GM19324 (cell line): ENCODE measurements around the gene ARHGEF2.

Experiments
- ATAC-seq: cut with Tn5 transposase; IDR thresholded peaks from one replicate; pipeline ENCODE4 v1.9.1; 2021; ENCODE audit warnings: mild to moderate bottlenecking, moderate library complexity; ENCODE audit not compliant: unreplicated experiment, low FRiP score

Gene ARHGEF2

GRCh38 chr1:155913969-155914757, 64.2 kb downstream of the ARHGEF2 start:
- no peak for ATAC-seq

DNA sequence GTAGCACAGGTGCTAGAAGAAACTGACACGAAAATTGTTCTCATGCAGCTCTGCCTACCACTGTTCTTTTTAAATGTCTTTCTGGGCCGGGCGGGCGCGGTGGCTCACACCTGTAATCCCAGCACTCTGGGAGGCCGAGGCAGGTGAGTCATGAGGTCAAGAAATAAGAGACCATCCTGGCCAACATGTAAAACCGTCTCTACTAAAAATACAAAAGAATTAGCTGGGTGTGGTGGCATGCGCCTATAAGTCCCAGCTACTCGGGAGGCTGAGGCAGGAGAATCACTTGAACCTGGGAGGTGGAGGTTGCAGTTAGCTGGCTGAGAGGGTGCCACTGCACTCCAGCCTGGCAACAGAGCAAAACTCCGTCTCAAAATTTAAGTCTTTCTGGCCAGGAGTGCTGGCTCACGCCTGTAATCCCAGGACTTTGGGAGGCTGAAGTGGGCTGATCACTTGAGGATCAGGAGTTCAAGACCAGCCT, 66.3 kb downstream of the ARHGEF2 start:
- ATAC-seq, result no peak

- ATAC-seq, result peak; percentile 80
These were observed 66.9 kb downstream of the ARHGEF2 start, which contains the start of gene RIT1 for GRCh38 chr1:155911156-155912055. Gene RIT1 (minus strand): TSS chr1:155911349. CDS start chr1:155910761, 588 bp downstream.

- no peak for ATAC-seq
These were observed 67.7 kb downstream of the ARHGEF2 start for GRCh38 chr1:155910621-155911121.

DNA sequence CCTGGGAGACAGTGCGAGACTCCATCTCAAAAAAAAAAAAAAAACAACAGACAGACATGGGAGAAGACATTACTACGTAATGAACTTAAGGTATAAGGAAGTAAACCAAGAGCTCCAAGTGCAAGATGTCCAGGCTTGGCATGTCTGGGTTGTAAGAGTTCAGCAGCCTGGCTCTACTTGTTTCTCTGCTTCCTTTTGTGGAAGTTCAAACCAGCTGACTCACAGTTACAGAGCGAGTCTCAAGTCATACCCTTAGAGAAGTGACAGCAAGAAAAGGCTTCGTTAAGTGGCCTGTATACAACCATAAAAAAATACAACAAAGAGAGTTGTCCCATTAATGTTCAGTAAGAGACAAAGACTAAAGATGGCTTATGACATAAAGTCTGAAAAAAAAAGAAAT, 68.5 kb downstream of the ARHGEF2 start:
- no peak for ATAC-seq

GRCh38 chr1:155904261-155904660, 74.1 kb downstream of the ARHGEF2 start:
- no peak for ATAC-seq

GRCh38 chr1:155900161-155900560, 78.2 kb downstream of the ARHGEF2 start:
- ATAC-seq, result no peak

DNA sequence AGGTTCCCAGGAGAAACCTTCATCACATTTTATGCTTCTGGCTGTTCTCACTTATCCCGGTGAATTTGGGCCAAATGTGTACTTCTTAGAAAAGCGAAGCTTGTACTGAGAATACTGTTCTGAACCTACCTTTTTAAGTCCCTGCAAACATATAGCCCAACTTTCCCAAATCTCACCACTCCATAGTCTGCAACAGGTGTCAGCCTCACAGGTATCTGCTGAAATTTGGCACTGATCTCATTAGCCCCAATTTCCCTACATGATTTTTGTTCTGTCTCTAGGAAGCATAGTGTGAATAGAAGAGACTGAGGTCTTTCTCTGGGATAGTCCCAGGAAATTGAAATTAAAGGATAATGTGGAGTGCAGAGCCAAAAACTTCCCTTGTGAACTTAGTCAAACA, 78.7 kb downstream of the ARHGEF2 start:
- no peak for ATAC-seq

GRCh38 chr1:155898888-155899287, 79.5 kb downstream of the ARHGEF2 start:
- no peak for ATAC-seq

- no peak for ATAC-seq
These were observed 80.6 kb downstream of the ARHGEF2 start for GRCh38 chr1:155897746-155898145.
